GM19035 (cell line): ENCODE measurements around the gene SAMM50.

Experiments used
- ATAC-seq: cut with Tn5 transposase; IDR thresholded peaks from one replicate; pipeline ENCODE4 v1.9.1; 2021; ENCODE audit not compliant: unreplicated experiment

Gene SAMM50

DNA sequence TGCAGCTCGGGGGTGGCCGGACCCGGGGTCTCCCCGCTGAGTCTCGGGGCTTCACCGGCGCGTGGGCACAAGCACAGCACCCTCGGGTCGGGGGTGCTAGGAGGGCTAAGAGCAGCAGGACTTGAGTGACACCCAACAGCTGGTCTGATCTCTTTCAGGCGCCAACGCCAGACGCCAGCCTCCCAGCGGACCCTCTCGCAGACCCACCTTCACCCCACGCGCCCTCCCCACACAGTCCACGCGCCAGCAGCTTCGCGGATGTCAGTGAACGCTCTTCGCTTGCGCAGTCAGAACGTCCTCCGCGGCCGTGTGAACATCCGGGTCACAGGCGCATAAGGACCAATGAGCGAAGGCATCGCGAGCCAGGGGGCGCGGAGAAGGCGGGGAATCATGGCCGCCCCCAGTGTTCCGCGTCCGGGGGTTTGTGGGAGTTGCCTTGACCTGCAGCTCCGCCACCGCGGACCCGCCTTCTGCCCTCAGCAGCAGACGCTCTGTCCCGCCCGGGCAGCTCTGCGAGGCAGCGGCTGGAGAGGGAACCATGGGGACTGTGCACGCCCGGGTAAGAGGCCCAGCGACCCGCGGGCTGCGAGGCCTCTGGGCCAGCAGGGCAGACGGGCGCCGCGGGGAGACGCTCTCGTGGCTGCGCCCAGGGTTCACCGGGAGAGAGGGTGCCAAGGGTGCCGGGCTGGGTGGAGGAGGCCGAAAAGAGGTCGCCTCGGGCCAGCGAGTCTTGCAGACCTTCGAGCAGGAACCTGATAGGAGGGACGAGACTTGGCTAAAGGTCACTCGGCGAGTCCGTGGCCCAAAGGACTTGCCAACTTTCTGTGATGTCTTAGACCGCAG is at the start of gene SAMM50:
TSS of gene SAMM50 (plus strand) at position 403 of the 843 bp plus-strand sequence. CDS start at position 539, 136 bp downstream.
- ATAC-seq = peak; percentile 89

DNA sequence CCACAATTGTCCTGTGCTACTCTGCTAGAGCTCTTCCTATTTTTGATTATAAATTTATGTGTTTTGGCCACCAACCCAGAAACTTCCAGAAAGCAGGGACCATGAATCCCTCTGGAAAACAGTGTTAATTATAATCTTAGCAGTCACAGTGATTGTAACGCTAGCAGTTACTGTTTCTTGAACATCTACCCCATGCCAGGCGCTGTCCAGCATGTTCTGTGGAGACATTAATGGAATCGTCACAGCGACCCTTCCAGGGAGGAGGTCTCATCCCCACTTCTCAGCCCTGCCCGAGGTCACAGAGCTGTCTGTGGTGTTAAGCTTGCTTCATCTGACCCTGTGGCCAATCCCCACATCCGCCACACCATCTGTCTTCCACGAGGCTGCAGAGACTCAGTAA is 49.6 kb upstream of the SAMM50 start:
- no peak for ATAC-seq

DNA sequence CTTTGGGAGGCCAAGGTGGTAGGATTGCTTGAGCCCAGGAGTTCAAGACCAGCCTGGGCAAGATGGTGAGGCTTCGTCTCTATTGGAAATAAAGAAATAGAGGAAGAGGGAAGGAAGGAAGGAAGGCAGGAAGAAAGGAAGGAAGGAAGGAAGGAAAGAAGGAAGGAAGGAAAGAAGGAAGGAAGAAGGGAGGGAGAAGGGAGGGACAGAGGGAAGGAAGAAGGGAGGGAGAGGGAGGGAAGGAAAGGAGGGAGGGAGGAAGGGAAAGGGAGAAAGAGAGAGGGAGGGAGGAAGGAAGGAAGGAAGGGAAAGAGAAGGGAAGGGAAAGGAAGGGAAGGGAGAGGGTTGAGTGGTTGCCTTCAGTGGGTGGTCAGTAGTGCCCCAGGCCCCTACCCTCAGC is 45.5 kb upstream of the SAMM50 start:
- no peak for ATAC-seq

DNA sequence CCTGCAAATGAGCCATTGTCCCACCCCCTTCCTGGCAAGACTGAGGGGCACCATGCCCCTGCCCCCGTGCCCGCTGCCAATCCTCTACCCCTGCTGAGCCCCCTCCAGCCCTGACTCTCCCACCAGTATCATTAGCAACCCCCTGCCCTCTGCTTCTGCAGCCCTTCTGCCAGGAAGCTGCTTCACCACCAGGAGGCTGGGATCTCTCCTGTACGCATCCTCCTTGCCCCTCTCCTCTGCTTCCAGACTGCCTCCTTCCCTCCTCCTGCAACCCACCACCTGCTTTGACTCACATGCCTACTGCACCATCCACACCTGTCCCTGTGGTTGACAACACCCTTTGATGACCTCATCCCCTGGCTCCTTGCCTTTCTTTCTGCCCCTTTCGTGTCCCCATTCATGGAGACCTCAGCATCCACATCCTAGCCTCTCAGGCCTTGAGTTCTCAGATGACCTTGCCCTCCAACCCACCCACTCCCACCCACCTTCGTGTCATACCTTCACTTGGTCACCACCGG is 45.0 kb upstream of the SAMM50 start:
- no peak for ATAC-seq

DNA sequence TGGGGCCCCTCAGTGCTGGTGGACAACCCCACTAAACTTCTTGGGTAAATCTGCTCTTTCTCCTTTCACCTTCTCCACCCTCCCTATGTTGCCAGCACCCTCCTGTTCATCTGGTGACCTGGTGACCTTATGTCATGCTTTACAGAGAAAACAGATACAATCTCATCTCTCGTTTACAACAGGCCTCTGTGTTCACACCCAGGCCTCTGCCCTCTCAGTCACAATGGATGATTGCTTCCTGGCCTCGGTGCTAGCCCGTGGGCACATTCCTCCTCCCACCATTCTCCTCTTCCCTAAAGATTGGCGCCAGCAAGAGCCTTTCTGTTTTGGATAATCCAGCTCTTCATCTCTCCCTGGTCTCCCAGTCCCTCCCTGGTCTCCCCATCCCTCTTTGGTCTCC is 43.9 kb upstream of the SAMM50 start:
- ATAC-seq = no peak

DNA sequence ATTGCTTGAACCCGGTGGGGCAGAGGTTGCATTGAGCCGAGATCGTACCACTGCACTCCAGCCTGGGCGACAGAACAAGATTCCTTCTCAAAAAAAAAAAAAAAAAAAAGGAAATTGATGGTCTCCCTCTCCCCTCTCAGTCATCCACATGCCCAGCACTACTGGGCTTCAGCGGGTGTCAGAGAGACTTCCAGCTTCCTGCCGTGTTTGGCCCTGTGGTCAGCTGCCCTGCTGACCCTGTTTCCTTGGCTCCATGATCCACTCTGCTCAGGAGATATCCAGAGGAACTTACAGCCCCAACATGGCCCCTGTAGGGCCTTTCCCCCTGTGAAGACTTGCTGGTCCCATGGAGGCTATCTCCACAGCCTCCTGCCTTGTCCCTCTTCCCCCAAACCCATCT is 37.7 kb upstream of the SAMM50 start:
- no peak for ATAC-seq

DNA sequence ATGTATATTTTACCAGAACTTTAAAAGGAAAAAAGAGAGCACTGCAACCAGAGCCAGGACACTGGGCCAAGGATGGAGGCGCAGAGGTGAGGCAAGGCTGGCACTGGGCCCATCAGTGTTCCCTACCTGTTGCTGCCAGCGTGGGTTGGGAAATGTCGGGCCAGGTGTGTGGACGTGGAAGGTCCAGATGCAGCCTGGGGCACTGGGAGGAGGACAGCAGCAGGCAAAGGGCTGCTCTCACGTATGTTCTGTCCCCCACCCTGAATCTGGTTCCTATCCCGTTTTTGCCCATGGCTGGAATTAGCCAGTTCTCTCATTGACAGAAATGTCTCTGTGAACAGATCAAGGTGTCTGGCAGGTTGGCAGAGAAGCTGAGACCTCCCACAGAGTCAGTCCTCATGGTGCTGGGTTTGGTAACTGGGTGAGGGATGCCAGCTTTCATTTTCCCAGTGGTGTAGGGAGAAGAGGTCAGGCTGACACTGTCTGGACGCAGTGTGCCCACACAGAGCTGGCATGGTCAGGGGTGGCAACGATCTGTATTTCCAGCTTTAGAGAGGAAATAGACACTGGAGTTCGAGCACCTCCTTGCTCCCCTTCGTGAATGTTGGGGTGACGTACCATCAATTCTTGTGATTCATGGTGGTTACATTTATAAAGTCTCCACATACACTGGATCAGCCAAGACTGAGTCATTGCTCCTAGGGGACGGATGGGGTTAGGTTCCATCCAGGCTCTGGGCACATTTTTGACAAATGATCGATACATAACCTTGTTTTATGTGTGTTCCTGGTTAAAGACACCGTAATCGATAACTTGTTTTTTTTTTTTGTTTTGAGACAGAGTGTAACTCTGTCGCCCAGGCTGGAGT is 35.9 kb upstream of the SAMM50 start:
- no peak for ATAC-seq

DNA sequence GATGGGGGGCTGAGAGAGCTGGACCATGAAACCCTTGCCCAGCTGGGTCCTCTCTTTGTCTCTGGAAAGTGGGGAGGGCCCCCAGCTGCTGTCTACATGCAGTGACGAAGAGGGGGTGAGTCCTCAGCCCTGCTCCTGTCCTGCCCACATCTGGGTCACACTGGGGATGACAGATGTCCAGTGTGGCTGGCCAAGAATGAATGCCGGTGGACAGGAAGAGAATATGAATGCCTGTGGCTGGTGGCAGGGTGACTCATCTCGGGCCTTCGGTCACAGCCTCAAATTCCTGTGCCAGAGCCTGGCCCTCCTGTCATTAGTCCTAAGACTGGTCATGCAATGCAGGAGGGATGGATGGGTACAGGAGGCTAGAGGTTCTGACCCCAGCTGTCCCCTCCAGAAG is 33.9 kb upstream of the SAMM50 start:
- ATAC-seq = no peak

DNA sequence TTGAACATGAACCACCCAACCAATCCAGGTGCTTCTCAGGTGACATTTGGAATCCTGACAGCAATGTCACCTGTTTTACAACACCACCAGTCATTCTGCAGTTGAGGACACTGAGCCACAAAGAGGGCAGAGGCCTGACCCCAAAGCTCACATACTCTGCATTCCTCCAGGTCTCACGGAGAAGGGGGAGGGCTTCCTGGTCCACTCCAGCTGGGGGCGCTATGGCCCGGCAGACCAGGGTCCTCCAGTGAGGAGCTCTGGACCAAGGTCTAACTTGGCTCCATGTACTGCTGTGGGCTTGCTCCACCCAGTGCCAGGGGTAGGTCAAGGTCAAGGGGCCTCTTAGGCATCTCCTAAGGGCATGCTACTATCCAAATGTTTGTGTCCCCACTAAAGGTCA is 33.1 kb upstream of the SAMM50 start:
- ATAC-seq = no peak

DNA sequence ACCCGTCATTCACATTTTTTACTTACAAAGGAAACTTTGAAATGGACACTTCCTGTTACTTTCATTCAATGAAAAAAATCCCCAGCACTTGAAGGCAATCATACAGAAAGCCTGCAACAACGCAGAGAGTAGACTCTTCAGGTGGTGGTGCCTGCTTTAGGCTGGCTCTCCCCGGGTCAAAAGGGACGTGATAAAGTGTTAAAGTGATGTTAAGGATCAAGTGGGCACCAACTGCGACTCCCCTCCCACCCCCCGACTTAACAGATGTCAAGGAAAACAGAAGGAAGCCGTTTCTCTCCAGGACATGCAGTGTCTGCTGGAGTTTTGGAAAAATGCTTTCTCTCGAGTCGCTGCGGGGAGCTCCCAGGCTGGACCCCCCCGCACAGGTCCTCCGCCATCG is 32.1 kb upstream of the SAMM50 start:
- ATAC-seq = no peak

DNA sequence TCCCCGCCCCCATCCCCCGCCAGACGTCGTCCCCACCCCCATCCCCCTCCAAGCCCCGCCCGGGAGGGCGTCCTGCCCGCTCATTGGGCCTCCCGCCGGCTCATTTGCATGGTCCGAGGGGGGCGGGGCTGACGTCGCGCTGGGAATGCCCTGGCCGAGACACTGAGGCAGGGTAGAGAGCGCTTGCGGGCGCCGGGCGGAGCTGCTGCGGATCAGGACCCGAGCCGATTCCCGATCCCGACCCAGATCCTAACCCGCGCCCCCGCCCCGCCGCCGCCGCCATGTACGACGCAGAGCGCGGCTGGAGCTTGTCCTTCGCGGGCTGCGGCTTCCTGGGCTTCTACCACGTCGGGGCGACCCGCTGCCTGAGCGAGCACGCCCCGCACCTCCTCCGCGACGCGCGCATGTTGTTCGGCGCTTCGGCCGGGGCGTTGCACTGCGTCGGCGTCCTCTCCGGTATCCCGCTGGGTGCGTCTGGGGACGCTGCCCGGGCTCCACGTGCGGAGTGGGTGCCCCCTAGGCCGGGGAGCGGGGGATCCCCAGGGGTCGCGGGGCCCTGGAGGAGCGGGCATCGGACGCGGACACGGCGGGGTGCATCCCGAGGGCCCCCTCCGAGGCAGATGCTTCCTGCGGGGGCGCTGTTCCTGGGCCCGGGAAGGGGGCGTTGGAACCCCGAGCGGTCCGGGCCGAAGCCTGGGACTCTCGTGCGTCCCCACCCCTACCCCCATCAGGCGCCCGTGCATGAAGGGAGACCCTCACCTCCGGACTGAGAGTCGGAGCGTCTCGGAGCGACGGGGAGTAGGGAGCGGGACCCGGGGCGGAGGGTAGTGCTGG is 31.4 kb upstream of the SAMM50 start, which contains the start of gene PNPLA3:
TSS of gene PNPLA3 (plus strand) at position 175 of the 834 bp plus-strand sequence. CDS start at position 282, 107 bp downstream.
- ATAC-seq = no peak

DNA sequence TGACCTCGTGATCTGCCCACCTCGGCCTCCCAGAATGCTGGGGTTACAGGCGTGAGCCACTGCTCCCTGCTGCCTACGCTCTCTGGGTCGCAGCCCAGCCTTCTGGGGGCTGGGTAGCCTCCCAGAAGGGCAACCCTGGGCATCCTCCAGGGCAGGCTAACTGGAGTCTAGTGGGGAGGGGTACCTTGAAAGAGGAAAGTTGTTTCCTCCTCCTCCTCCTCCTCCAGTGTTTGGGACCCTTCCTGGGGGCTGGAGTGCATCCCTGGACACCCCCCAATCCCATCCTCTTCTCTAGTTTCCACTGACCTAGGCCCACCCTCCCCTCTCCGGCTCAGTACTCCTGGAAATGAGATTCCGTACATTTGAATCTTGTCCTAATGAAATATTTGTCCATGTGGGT is 30.4 kb upstream of the SAMM50 start:
- ATAC-seq = no peak

DNA sequence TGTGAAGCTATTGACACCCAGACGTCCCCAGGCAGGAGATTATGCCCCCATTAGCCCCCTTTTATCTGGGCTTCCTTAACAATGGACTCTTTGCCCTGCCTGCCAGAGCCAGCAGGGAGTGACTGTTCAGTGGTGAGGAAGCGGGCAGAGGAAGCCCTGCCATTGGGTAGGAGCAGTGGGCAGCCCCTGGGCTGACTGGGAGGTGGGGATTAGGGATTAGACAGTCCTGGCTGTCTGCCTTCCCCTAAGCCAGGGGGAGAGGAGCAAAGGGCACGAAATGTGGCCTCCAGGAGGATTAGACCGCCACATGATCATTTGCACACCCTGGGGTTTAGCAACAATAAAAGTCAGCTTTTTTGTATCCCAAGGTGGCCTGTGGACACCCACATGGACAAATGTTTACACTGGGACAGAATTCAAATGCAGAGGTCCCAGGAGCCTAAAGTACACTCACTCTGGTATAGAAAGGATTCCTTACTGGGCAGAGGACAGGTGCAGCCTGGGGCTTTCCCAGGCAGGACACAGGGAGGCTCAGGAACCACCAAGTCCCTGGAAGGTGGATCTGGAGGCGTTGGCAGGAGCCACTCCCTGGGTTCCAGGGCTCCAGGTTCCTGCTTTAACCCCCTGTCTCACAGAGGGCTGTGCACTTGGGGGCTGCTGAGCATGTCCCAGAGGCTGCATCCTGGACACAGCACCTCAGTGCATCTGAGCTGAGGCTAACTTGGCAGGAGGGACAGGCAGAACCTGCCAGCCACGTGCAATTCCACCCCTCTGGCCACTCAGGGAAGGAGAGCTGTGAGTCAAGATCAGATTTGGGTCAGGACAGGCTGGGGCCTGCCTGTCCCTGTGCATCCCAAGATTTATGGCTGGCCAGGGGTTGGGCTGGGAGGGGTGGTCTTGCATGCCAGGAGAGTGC is 29.6 kb upstream of the SAMM50 start:
- no peak for ATAC-seq

DNA sequence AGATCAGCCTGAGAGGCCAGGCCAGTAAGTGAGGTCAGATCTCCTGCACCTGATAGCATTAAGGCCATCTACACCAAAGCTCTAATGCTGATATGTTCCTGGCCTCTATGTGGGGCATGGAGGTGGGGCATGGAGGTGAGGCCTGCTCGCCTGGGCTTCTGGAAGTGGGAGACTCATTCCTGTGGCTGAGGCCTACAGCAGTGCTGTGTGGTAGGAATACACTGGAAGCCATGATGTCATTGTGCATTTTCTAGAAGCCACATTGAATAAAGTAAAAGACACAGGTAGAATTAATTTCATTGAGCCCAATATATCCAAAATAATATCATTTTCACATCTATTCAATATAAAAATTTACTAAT is 28.9 kb upstream of the SAMM50 start:
- ATAC-seq = no peak

DNA sequence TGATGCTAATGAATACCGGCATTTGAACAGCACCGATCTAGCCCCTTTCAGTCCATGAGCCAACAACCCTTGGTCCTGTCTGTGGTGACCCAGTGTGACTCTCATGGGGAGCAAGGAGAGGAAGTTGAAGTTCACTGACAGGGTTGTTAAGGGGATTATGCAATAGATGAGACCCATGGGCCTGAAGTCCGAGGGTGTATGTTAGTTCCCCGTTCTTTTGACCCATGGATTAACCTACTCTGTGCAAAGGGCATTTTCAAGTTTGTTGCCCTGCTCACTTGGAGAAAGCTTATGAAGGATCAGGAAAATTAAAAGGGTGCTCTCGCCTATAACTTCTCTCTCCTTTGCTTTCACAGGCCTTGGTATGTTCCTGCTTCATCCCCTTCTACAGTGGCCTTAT is 26.8 kb upstream of the SAMM50 start:
- no peak for ATAC-seq

DNA sequence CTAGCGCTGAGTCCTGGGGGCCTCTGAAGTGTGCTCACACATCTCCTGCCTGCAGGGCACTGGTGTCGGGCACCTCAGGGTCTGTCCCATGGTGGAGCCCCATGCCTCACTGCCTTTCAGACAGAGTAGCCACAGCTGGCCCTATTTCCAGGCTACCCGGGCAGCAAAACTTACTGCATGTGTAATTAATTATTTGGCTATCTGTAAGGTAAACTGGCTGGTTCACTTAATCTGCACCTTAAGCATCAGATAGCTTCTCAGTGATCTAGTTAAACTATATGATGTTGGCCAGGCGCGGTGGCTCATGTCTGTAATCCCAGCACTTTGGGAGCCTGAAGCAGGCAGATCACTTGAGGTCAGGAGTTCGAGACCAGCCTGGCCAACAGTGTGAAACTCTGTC is 26.3 kb upstream of the SAMM50 start:
- no peak for ATAC-seq

DNA sequence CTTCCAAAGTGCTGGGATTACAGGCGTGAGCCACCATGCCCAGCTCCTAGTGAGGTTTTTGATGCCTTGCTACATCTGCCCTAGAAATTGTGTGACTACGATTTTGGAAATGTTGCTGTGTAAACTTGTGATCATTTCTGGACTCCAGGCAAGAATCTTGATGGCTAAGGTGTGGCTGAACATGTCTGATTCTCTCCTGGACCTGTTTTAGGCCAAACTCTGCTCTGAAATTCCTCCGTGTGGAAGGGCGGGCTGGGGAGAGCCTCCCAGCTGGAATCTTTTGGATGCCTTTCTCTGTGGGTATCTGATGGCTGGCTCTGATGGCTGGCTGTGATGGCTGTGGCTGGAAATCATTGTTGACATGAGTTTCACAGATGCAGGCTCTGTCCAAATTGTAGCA is 23.5 kb upstream of the SAMM50 start:
- ATAC-seq = no peak

DNA sequence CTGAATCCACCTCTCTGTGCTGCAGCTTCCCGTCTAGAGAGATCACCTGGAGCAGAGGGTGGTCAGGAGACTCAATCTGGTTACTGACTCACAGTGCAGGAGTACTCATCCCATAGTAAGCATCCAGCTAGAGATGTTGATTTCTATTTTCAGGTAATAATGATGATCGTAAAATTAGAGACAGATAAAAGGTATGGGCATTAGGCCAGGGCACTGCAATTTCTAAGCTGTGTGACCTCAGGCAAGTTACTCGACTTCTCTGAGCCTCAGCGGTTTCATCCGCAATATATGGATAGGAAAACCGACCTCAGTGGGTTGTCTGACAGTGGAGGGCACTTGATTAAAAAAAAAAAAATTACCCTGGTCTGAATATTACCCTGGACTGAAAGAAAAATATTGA is 13.8 kb upstream of the SAMM50 start:
- no peak for ATAC-seq

DNA sequence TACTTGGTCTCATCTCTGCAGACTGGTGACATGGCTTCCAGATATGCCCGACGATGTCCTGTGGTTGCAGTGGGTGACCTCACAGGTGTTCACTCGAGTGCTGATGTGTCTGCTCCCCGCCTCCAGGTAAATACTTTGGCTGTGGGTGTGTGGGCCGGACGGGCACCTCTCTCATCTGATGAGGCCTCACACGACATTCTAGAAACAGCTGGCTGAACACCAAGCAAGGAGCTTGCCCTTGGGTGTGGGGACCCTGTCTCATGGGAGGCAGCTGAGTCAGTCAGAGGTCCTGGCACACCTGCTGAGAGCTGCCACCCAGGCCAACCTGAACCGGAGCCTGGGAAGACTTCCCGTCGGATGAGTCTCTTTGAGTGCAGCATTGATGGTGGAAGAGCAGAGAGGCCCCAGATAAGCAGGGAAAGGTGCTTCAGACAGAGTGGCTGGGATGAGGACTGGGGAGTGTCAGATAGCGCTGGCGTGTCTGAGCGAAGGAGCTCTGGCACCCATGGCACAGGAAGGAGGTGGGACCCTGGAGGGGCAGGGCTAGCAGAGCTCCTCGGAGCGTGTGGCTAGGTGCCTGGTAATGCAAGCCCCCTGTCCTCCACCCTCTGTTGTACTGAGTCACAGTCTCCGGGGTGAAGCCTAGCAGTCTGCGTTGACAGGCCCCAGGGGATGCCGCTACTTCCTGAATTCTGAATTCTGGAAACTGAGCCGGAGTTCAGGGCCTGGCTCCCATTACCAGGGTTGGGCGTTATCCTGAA is 10.4 kb upstream of the SAMM50 start:
- no peak for ATAC-seq
